Activated T-helper 2 cell treated with anti-CD3 and anti-CD28 coated beads, Interferon-gamma antibody, Interleukin-2, Interleukin-4, amounts not matched to agents 10 μg/mL and 5 μg/mL and 100 μg/mL, durations not matched to agents 14 hours and 24 hours and 36 hours (primary cell): ENCODE data around the gene SH3BGRL2. TPM values are rescaled to one million over a fixed set of nuclear protein-coding genes. Genes with fewer than 3 reads are reported as not detected.

Source experiments
- DNase-seq: peaks from one replicate; pipeline ENCODE4 v3.0.0; 2021; ENCODE audit warnings: low spot score
- H3K27ac Mint-ChIP-seq: one replicate; pipeline ENCODE4 v1.8.0; 2021; ENCODE audit warnings: mixed read lengths
- H3K27me3 Mint-ChIP-seq: one replicate; pipeline ENCODE4 v1.8.0; 2021; ENCODE audit warnings: low read depth, mixed read lengths
- H3K36me3 Mint-ChIP-seq: one replicate; pipeline ENCODE4 v1.8.0; 2021; ENCODE audit warnings: low read depth, mixed read lengths
- H3K4me1 Mint-ChIP-seq: one replicate; pipeline ENCODE4 v1.8.0; 2021; ENCODE audit warnings: low read depth, mixed read lengths
- H3K4me3 Mint-ChIP-seq: one replicate; pipeline ENCODE4 v1.8.0; 2021; ENCODE audit warnings: low read depth, mild to moderate bottlenecking, moderate library complexity, mixed read lengths
- H3K9me3 Mint-ChIP-seq: one replicate; pipeline ENCODE4 v1.8.0; 2021; ENCODE audit warnings: mixed read lengths
- intact Hi-C: fragments of 100-400 bp; cut with micrococcal nuclease; formaldehyde crosslinking; loops from one replicate; pipeline ENCODE4 v1.15.1; 2023
- total RNA-seq: library from RNA; stranded (reverse); gene quantifications from 2 replicates; pipeline ENCODE4 v1.2.3, GENCODE V29; 2022

The SH3BGRL2 gene
- total RNA-seq: 0.09 TPM in 1 of 2 replicates, not detected in the other

DNA sequence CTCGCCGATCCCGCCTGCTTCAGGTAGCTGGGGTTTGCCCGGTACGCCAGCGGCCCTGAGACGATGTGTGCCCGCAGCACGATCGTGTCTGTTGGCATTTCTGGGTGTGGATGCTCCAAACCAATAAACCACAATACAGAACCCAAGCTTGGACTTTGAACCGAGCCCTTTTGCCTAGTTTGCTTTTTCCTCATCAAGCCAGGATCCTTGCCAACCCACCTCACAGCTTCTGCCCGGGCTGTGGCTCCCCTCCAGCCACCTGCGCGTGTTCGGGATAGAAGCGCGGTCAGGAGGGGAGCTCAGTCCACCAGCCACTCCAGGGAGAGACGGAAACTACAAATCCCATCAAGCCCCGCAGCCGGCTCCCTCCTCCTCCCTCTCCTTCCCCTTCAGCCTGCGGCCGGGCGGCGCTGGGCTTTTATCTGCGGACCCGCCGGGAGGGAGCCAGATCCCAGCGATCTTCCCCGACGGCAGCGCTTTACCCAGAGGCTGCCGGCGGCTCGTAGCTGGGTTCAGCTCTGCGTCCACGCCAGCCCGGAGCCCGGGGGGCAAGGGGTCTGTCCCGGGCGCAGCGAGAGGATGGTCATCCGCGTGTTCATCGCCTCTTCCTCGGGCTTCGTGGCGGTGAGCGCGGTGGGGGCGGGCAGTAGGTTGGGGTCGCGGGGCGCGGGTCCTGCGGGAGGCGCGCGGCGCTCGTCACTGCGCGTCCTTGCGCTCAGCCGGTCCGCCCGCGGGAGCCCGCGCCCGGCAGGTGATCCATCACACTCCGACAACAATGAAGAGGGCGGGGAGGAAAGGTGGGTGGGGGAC, at the start of gene SH3BGRL2:
SH3BGRL2 (plus strand) TSS at position 447 of the 810 bp plus-strand sequence; CDS start at position 580, 133 bp downstream.
- DNase-seq: no peak
- Mint-ChIP-seq H3K27me3 (peaks cover 52% of the 10 kb centered on the region), H3K4me3 (peak within 1 kb of the TSS; percentile 77), H3K27ac (no peak within 1 kb of the TSS), H3K4me1 (peaks cover 8% of the 10 kb centered on the region), H3K36me3 (no peaks in the 10 kb centered on the region), H3K9me3 (no peaks in the 10 kb centered on the region)
- intact Hi-C loops: no loop called here

GRCh38 chr6:79584332-79584731, 46.8 kb upstream of the SH3BGRL2 start:
- no peak for DNase-seq
- Mint-ChIP-seq H3K27ac (no peak overlapping the region), H3K9me3 (peaks cover 5% of the 10 kb centered on the region), H3K27me3 (no peaks in the 10 kb centered on the region), H3K36me3 (no peaks in the 10 kb centered on the region), H3K4me1 (no peaks in the 10 kb centered on the region), H3K4me3 (no peak overlapping the region)
- intact Hi-C loops: no loop called here

- no peaks in the 10 kb centered on the region for H3K36me3 Mint-ChIP-seq
- DNase-seq: no peak
- H3K4me3 Mint-ChIP-seq: no peak overlapping the region
- intact Hi-C loops: no loop called here
- no peaks in the 10 kb centered on the region for H3K9me3 Mint-ChIP-seq
- H3K27ac Mint-ChIP-seq: no peak overlapping the region
- H3K27me3 Mint-ChIP-seq: no peaks in the 10 kb centered on the region
- H3K4me1 Mint-ChIP-seq: no peaks in the 10 kb centered on the region
These were observed 44.6 kb upstream of the SH3BGRL2 start for GRCh38 chr6:79586548-79586947.

DNA sequence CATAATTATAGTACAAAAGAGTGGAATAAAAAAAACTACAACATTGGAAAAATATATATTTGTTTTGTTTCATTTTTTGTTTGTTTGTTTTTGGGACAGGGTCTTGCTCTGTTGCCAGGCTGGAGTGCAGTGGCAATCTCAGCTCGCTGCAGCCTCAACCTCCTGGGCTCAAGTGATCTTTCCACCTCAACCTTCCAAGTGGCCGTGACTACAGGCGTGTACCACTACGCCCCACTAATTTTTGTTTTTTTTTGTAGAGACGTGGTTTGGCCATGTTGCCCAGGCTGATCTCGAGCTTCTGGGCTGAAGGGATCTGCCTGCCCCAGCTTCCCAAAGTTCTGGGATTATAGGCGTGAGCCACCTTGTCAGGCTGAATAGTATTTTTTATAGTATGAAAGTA, 41.4 kb upstream of the SH3BGRL2 start:
- no peaks in the 10 kb centered on the region for H3K4me1 Mint-ChIP-seq
- no peak overlapping the region for H3K27ac Mint-ChIP-seq
- no peaks in the 10 kb centered on the region for H3K9me3 Mint-ChIP-seq
- H3K27me3 Mint-ChIP-seq: no peaks in the 10 kb centered on the region
- intact Hi-C loops: no loop called here
- H3K36me3 Mint-ChIP-seq: no peaks in the 10 kb centered on the region
- H3K4me3 Mint-ChIP-seq: no peak overlapping the region
- DNase-seq: no peak

DNA sequence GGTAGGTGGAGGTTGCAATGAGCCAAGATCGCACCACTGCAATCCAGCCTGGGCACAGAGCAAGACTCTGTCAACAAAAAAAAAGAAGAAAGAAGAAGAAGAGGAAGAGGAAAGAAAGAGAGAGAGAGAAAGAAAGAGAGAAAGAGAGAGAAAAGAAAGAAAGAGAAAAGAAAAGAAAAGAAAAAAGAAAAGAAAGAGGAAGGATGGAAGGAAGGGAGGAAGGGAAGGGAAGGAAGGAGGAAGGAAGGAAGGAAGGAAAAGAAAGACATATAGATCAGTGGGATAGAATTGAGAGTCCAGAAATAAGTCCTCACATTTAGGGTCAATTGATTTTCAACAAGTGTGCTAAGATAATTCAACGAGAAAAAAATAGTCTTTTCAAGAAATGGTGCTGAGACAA, 34.0 kb upstream of the SH3BGRL2 start:
- intact Hi-C loops: no loop called here
- no peak overlapping the region for H3K27ac Mint-ChIP-seq
- no peaks in the 10 kb centered on the region for H3K36me3 Mint-ChIP-seq

DNA sequence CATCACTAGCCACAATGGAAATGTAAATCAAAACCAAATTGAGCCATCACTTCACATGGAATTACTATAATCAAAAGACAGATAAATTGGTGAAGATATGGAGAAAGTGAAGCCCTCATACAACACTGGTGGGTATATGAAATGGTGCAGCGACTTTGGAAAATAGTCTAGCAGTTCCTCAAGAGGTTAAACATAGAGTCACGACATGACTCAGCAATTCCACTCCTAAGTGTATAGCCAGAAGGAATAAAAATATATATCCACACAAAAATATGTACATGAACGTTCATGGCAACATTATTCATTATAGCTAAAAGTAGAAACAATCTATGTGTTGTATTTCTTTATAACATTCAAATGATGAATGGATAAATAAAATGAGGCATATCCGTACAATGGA, 33.1 kb upstream of the SH3BGRL2 start:
- no peaks in the 10 kb centered on the region for H3K36me3 Mint-ChIP-seq
- DNase-seq: no peak
- intact Hi-C loops: no loop called here
- peaks cover 3% of the 10 kb centered on the region for H3K27me3 Mint-ChIP-seq
- no peak overlapping the region for H3K27ac Mint-ChIP-seq
- H3K9me3 Mint-ChIP-seq: no peaks in the 10 kb centered on the region
- no peaks in the 10 kb centered on the region for H3K4me1 Mint-ChIP-seq
- no peak overlapping the region for H3K4me3 Mint-ChIP-seq

More for the DNA sequence above, 34.0 kb upstream of the SH3BGRL2 start:
- Mint-ChIP-seq H3K4me3 (no peak overlapping the region), H3K27me3 (no peaks in the 10 kb centered on the region), H3K9me3 (no peaks in the 10 kb centered on the region), H3K4me1 (no peaks in the 10 kb centered on the region)
- DNase-seq: no peak

DNA sequence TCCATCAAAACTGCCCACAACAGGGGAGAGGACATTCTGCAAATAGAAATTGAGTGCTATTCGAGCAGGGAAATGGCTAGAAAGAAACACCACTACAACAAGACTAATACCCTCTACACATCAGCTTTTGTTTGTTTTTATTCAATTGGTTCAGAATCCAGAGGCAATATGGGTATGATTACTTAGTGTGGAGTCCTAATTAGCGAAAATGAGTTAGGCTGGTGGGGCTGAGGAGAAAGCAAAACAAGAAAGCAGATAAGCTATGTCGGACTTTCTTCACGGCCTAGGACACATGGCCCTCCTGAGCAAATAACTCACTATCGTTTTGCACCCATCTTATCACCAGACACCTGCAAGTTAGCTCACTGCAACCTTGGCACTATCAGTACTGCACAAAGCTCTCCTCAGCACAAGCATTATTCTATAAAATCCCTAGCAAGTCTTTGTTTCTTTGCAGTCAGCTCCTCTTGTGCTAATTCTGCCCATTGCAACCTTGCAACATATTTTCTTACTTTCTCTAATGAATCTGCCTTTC, 31.3 kb upstream of the SH3BGRL2 start:
- Mint-ChIP-seq H3K27ac (no peak overlapping the region), H3K4me1 (no peaks in the 10 kb centered on the region), H3K27me3 (peaks cover 3% of the 10 kb centered on the region), H3K4me3 (no peak overlapping the region), H3K9me3 (no peaks in the 10 kb centered on the region), H3K36me3 (no peaks in the 10 kb centered on the region)
- DNase-seq: no peak
- intact Hi-C loops: no loop called here

- Mint-ChIP-seq H3K4me1 (no peaks in the 10 kb centered on the region), H3K9me3 (no peaks in the 10 kb centered on the region), H3K27me3 (peaks cover 3% of the 10 kb centered on the region), H3K27ac (no peak overlapping the region), H3K36me3 (no peaks in the 10 kb centered on the region), H3K4me3 (no peak overlapping the region)
- DNase-seq: no peak
- intact Hi-C loops: no loop called here
These were observed 30.8 kb upstream of the SH3BGRL2 start for GRCh38 chr6:79600313-79600712.

- H3K36me3 Mint-ChIP-seq: no peaks in the 10 kb centered on the region
These were observed 30.1 kb upstream of the SH3BGRL2 start for GRCh38 chr6:79600812-79601609.

DNA sequence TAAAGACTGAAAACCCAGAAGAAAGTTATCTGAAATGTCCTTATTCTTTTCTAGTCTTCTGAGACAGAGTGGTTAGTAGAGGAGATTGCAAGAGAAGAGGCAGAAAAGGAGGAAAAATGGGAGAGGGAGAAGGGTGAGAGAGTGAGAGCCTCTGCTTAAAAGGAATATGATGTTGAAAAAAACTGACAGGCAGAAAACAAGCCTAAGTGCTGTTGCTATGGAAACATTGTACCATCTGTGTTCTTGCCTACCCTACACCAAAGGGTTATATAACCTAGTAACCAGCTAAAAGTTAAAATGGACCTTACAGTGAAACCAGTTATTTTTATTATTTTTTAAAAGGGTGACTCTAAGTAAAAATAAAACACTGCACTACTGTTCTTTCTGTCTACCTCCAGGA, 28.3 kb upstream of the SH3BGRL2 start:
- no peaks in the 10 kb centered on the region for H3K36me3 Mint-ChIP-seq
- peaks cover 4% of the 10 kb centered on the region for H3K27me3 Mint-ChIP-seq
- H3K4me1 Mint-ChIP-seq: no peaks in the 10 kb centered on the region
- H3K9me3 Mint-ChIP-seq: no peaks in the 10 kb centered on the region
- no peak for DNase-seq
- H3K27ac Mint-ChIP-seq: no peak overlapping the region
- no peak overlapping the region for H3K4me3 Mint-ChIP-seq
- intact Hi-C loops: no loop called here

More at GRCh38 chr6:79600812-79601609, 30.1 kb upstream of the SH3BGRL2 start:
- Mint-ChIP-seq H3K27me3 (peaks cover 3% of the 10 kb centered on the region), H3K4me3 (no peak overlapping the region), H3K9me3 (no peaks in the 10 kb centered on the region), H3K27ac (no peak overlapping the region), H3K4me1 (no peaks in the 10 kb centered on the region)
- DNase-seq: no peak
- intact Hi-C loops: no loop called here

- intact Hi-C loops: no loop called here
- Mint-ChIP-seq H3K36me3 (no peaks in the 10 kb centered on the region), H3K4me3 (no peak overlapping the region), H3K27ac (no peak overlapping the region), H3K4me1 (no peaks in the 10 kb centered on the region), H3K27me3 (peaks cover 4% of the 10 kb centered on the region), H3K9me3 (no peaks in the 10 kb centered on the region)
- no peak for DNase-seq
These were observed 26.5 kb upstream of the SH3BGRL2 start for GRCh38 chr6:79604583-79605037.

- H3K4me3 Mint-ChIP-seq: no peak overlapping the region
- no peaks in the 10 kb centered on the region for H3K4me1 Mint-ChIP-seq
- intact Hi-C loops: no loop called here
- H3K27me3 Mint-ChIP-seq: peaks cover 4% of the 10 kb centered on the region
- DNase-seq: no peak
- H3K36me3 Mint-ChIP-seq: no peaks in the 10 kb centered on the region
- H3K27ac Mint-ChIP-seq: no peak overlapping the region
- H3K9me3 Mint-ChIP-seq: no peaks in the 10 kb centered on the region
These were observed 26.1 kb upstream of the SH3BGRL2 start for GRCh38 chr6:79605061-79605460.
